GM15510 (cell line): ENCODE results near the gene MFAP3L.

Experiments used
- POLR2A ChIP-seq: IDR thresholded peaks from 3 replicates; pipeline ENCODE4 v1.6.1; 2011; ENCODE audit warnings: borderline replicate concordance; ENCODE audit not compliant: insufficient read length; ENCODE audit errors: extremely low read depth

The MFAP3L gene

DNA sequence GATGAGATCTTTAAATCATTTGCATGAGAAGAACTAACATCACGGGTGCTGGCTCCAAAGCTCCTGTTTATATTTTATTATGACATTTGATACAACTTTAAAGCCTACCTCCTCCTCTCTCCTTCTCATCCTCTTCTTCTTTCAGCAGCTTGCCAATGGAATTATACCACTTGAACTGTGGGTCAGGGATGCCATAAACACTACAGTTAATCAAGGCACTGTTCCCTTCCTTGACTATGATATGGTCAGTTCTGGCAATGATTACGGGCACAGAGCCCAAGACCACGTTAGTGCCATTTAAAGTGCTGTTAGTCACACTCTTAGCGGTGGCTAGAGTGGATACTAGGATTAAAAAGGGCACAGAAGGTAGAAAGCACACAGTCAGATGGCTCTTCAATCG is 20.7 kb downstream of the MFAP3L start:
- no peak for TF ChIP-seq POLR2A

DNA sequence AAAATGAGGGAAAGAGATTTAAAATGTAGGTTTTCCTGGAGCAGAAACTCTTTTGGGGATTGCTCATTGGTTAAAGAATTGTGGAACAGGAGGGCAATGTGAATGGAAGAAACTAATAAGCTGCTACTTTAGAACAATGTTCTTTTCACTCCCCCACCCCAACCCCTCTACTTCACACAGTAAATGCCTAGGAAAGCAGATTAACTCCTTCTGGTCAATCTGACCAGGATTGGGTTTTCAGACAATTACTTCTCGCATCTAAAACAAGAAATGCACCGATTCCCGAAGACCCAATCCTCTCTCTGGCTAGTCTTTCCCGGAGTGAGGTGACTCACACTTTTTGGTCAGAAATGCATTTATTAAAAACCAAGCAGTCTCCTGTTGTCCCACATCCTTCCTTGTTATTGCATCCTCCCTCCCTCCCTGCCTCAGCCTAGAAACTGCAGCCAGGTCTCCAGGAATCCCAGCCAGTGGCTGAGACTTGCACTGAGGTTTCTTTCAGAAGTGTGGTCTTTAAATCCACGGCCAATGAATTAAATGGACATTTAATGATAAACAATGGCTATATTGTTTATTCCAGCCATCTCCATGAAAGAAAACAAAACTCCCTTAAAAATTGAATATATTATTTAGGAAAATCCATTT is 21.4 kb downstream of the MFAP3L start:
- no peak for TF ChIP-seq POLR2A

DNA sequence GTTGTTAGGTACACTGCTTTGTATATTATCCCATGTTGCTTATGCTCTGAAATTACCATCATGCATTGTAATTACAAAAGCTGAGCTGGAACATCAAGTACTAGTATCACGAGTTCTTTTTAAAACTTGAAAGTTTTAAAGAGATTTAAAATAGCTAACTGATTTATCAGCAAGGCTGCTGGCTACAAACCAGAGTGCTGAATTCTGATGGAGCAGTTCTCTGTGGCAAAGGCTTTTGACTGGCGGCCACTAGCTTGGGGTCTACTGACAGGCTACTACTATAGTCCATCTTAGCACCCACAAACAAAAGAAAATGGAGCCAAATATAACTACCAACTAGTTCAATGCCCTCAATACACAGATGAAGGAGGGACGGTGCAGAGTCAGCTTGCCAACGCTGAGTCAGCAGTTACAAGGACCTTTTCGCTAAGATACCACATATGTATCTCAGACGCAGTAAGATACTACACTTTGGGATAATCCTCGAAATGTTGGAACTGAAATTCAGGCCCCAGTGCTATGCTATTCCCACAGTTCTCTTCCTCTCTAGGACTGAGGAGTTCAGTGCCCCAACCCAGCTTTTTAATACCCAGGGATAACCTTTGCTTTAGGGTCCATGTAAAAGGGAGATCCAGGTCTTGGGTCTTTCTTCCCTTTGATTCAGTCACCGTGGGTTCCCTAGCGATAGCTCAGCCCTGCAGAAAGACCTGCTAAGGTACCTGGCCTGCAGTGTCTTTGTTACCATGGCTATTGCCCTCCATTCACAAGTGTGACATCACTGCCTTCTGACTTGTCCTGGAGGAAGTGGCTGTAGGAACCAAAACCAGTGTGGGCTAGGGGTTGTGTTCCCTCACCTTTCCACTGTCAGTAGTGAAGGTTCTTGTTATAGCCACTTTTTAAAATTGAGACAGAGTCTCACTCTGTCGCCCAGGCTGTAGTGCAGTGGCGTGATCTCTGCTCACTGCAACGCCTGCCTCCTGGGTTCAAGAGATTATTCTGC is 22.8 kb downstream of the MFAP3L start:
- no peak for TF ChIP-seq POLR2A

DNA sequence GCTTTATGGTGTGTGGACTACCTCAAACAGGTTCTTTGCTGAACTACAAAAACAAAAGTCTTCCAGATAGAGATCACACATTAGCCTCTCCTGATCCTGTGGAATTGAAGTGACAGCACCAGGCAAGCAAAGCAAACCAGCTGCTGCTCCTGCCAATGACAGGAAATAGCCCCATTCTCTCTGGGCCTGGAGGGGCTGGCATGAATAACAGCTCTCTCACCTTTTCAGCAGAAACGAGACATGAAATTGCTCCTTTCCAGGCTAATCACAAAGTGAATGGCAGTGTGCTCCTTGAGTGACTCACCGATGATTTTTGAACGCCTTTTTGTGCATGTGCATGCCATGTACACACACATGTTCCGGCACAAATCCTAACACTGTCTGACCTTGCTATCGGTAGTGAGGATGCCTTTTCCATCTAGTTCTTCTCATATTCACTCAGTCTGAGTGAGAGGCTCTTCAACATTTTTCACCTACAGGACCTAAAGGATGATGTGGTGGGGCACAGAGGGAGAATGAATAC is 24.4 kb downstream of the MFAP3L start:
- TF ChIP-seq POLR2A = no peak

DNA sequence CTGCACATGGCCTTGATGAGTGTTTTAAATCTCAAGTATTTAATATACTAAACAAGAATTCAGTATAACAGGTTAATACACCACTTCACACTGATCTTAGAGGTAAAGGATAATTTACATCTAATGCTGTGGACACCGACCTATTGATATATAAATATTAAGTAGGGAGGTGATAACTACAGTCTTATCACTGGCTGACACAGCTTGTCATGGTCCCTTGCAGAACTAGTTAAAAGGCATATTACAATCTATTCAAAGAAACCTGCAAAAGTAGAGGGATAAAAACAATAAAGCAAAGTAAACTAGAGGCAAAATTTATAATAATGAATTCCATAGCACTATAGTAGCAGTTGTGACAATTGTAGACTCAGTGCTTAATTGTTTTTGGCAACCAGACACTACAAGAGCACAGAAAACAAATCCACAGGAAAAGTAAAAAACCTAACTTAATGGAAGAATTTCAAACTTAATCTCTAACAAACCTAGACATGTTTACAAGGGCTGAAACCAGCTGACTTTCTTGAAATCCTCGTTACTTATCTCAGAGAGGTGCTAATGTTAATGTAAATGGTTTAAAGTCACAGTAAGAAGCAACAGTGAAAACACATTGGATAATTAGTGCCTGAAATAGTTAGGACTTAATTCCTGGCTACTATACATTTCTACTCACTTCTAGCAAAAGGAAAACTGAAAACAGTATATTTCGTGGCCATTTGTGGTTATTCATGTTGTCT is 25.0 kb downstream of the MFAP3L start:
- no peak for TF ChIP-seq POLR2A

DNA sequence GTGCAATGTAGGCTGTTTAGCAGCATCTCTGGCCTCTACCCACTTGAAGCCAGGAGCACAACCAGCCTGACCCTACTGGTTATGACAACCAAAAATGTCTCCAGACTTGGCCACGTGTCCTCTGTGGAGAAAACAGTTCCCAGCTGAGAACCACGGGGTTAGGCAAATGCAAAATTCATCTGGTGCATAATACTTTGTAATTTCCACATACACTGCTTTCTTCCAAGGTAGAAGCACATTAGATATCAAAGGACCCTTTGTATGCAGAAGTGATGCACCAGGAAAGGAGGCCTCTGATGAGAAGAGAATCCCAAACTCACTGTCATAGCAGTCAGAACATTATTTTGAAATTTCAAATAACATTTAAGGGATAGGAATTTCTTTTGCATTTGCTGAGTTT is 26.3 kb downstream of the MFAP3L start:
- TF ChIP-seq POLR2A = no peak

DNA sequence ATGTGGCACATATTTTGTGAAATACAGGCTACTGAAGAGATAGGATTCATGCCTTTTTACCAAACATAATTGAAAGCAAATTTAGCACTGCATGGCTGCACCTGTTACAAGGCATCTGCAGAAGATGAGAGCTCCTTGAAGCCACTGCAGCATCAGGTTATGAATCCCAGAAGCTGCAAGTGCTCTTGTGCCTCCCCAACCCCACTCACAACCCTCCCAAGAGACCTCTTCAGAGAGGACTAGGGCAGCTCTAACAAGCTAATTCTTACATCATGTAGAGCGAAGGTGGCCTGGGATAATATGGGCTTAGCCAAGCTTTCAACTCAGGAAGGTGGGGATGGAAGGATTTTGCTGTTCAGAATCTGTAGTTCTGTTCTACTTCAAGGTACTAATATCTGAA is 27.2 kb downstream of the MFAP3L start:
- no peak for TF ChIP-seq POLR2A

DNA sequence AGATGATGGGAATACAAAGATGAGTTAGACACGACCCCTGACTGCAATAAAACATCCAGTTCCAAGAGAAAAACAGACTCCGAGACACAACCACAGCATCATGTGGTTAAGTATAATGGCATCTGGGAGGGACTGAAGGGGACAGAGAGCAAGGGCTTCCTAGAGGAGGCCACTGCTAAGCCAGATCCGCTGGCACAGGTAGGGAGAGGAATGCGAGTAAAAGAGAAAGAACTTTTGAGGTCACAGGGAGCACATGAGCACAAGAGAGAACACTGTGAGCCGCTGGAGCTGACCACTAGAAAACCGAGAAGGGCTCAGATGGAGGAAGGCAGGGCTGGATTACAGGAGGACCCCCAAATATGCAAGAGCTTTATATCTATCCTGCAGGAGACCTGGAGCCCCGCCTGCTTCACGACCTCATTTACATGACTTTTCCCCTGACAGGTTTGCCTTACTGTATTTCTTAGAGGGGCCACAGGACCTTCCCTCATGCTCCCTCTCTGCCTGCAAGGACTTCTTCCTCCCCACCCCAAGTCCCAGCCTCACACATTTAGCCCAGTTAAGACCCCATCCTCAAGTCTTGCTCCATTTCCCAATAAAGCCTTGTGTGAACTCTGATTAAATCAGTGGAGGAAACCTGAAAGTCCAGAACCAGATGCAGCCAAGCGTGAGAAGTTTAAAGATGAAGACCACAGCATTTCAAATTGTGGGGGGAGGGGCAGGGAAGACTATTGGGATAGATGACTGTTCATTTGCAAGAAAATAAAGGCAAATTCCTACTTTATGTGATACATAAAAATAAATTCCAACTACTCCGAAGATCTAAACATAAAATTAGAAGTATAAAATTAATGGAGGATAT is 29.6 kb downstream of the MFAP3L start:
- no peak for TF ChIP-seq POLR2A

DNA sequence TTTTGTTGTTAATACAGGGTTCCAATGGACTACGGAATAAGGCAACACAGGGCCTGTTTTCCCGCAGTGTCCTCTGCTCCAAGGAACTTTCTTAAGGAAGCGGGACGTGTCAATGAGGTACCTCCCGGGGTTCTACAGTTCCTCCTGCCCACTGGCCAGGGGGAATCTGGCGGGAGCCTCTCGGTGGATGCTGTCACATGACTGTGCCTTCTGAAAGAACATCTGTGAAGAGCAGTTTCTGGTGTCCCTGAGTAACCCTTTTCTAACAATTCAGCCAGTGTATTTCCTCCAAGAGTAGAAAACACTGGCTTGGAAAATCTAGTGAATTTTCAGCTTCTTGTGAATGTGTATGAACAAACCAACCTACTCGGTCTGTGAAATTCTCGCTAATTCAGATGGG is 32.7 kb downstream of the MFAP3L start:
- no peak for TF ChIP-seq POLR2A

DNA sequence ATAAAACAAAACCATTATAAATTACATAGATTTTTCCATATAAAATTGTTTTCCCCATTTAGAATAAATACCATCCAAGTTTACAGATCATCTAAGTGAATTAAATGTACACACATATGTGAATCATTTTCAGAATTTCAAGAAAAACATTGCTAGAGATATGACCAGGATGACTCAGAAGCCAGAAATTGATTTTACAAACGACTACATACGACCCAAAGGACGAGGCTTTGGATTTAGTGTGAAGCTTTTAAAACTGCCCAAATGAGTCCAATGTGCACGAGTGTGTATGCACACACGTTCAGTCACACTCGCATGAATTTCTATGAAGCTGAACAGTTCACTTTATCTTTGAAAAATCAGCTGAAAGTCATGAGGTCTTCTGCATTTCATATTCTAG is 37.9 kb downstream of the MFAP3L start:
- no peak for TF ChIP-seq POLR2A

DNA sequence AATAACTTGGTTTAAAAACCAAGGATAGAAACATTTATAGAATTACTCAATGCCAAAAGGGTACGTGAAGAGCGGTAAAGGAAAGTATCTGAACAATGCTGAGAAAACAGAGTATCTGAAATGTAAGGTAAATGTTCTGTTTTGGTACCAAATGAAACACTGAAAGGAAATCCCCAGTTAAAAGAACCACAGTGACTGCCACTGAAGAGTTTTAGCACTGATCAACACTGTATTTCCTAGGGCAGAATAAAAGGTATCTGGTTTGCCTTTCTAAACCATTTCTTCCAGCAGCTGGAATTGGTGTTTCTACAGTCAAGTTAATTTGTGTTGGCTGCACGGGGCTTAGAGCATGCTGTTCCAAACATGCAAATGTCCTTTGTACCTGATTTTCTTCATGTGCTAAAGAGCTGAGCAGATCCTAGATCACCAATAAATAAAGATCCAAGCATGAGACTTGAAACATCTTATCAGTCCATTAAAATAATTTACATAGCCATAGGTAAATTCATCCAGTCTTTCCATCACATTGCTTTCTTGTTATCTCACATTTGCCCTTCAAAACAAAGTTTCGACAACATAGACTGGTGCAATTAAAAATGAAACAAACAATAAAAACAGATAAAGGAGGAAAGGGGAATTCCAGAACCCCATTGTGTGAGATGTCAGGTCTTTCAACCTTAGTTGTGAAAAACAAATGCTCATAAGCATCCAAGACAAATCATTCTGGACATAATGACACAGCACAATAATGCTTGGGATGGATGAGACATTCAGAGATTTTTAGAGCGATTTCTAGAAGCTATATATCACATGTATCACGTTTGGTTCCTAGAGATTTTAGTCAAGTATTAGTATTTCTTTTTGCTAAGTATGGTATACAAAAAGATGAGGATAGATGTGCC is 38.6 kb downstream of the MFAP3L start:
- no peak for TF ChIP-seq POLR2A

DNA sequence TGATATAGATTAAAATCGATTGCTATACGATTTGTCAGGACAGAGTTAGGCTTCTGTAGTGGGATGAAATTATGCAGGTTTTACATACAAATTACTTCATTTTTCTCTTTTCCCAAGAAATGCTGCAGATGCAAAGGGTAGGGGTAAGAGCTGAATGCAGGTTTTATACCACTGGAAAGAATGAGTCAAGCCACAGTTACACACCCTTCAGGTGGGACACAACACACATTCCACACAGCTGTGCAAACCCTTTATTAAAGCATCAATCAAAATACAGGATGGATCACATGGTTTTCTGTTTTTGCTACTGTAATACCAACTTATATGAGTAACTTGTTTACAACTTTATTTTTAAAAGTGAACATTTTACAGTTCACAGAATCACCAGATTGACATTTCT is 39.8 kb downstream of the MFAP3L start:
- no peak for TF ChIP-seq POLR2A

DNA sequence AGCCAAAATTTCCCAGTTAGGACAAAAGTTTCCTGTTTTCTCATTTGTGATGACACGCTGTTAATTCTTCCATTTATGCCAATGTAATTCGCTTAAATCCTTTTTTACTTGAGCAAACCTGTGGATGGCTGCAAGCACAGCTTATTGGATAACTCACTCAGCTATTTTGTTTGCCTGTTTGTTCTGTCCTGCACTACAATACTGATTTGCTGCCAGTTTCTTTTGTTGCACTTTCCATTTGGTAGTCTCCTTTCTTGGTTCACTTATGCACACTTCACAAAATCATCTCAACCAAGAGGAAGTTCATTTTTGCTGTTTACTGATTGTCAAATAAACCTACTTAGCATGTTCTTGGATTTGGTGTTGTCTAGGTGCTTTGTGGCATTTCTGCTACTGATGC is 40.3 kb downstream of the MFAP3L start:
- TF ChIP-seq POLR2A = no peak
